HCT116 (cell line): ENCODE data around the gene THBD. TPM values are rescaled to one million over a fixed set of nuclear protein-coding genes. Genes with fewer than 3 reads are reported as not detected.

Source experiments
- ATAC-seq: fragments of 200-7000 bp; cut with Tn5 transposase; 2 replicates; pipeline ENCODE4 v1.9.1; 2020; ENCODE audit warnings: mild to moderate bottlenecking, moderate library complexity
- BruUV-seq: library from RNA; stranded (reverse); fragments of 400-500 nt; replicated peaks from 2 replicates; lab custom pipeline; 2021; lab: Mats Ljungman, UMichigan
- CTCF ChIA-PET: fragments of 300-600 bp; sonication (Branson Sonifier 250); formaldehyde crosslinking; loops from one replicate; lab custom pipeline; 2021; ENCODE audit warnings: antibody characterized with exemption; lab: Charles Lee
- POLR2A ChIA-PET: fragments of 300-600, 350-600 bp; sonication (Branson Sonifier 250); formaldehyde crosslinking; loops from one replicate; lab custom pipeline; 2021; ENCODE audit warnings: antibody characterized with exemption; lab: Charles Lee
- RAD21 ChIA-PET, 2 experiments: fragments of 300-600 bp; sonication (Branson Sonifier 250); formaldehyde crosslinking; loops; one replicate each; lab custom pipeline; 2023; ENCODE audit warnings: low total read pairs in 2 of 2; ENCODE audit not compliant: uncharacterized antibody in 2 of 2, unreplicated experiment in 2 of 2, low non-redundant PET in 1 of 2; lab: Charles Lee
- DNase-seq: peaks from one replicate; pipeline ENCODE4 v3.0.0-alpha.2; 2010; ENCODE audit warnings: low read depth, low spot score
- H2AFZ ChIP-seq: fragments of 200-600 bp; shearing (Covaris generic), sonication (generic); 2 replicates; pipeline ENCODE4 v1.6.1; 2017; ENCODE audit warnings: low read depth, mixed run types, mixed read lengths, antibody characterized with exemption, low read length; ENCODE audit not compliant: poor library complexity, severe bottlenecking
- H3K27ac ChIP-seq: 2 replicates; pipeline ENCODE4 v1.5.1; 2012; ENCODE audit warnings: low read depth, low read length
- H3K27me3 ChIP-seq: fragments of 200-600 bp; sonication (generic); 2 replicates; pipeline ENCODE4 v1.6.1; 2016; ENCODE audit warnings: mixed run types, low read length, mixed read lengths; ENCODE audit not compliant: insufficient read depth
- H3K36me3 ChIP-seq, 2 experiments: fragments of 200-500 bp in 1 of 2; fragments of 200-600 bp in 1 of 2; sonication (Bioruptor generic) in 1 of 2; sonication (generic) in 1 of 2; 2 replicates each; pipeline versions ENCODE4 v1.5.1 to v1.6.1; 2014 to 2016; ENCODE audit warnings: low read length in 2 of 2, inconsistent platforms in 1 of 2, mixed read lengths in 1 of 2, mixed run types in 1 of 2; ENCODE audit not compliant: insufficient read depth in 2 of 2, control insufficient read depth in 1 of 2
- H3K4me1 ChIP-seq, 2 experiments: fragments of 200-600 bp in 1 of 2; sonication (generic) in 1 of 2; 2 replicates each; pipeline versions ENCODE4 v1.5.1 to v1.6.1; 2012 to 2017; ENCODE audit warnings: low read length in 2 of 2, inconsistent platforms in 1 of 2, mild to moderate bottlenecking in 1 of 2, mixed read lengths in 1 of 2, mixed run types in 1 of 2, moderate library complexity in 1 of 2; ENCODE audit not compliant: insufficient read depth in 2 of 2, control insufficient read depth in 1 of 2
- H3K4me2 ChIP-seq: fragments of 200-600 bp; sonication (generic); 2 replicates; pipeline ENCODE4 v1.6.1; 2017; ENCODE audit warnings: mixed run types, low read length, mixed read lengths
- H3K4me3 ChIP-seq, 2 experiments: fragments of 200-600 bp in 1 of 2; sonication (generic) in 1 of 2; replicated peaks in 1 of 2; 2 replicates each; pipeline ENCODE4 v1.5.1; 2011 to 2016; ENCODE audit warnings: low read length in 2 of 2, control low read depth in 1 of 2, low read depth in 1 of 2, mild to moderate bottlenecking in 1 of 2, mixed read lengths in 1 of 2, mixed run types in 1 of 2
- H3K79me2 ChIP-seq: fragments of 200-600 bp; sonication (generic); 2 replicates; pipeline ENCODE4 v1.6.1; 2017; ENCODE audit warnings: mild to moderate bottlenecking, mixed run types, low read length, moderate library complexity, mixed read lengths; ENCODE audit not compliant: insufficient read depth
- H3K9ac ChIP-seq: fragments of 200-600 bp; sonication (generic); 2 replicates; pipeline ENCODE4 v1.6.1; 2016; ENCODE audit warnings: low read length, mixed read lengths
- H3K9me2 ChIP-seq: fragments of 200-600 bp; sonication (generic), shearing (Covaris generic); 2 replicates; pipeline ENCODE4 v1.6.1; 2017; ENCODE audit warnings: mixed run types, mild to moderate bottlenecking, moderate library complexity; ENCODE audit not compliant: insufficient read depth
- H3K9me3 ChIP-seq, 2 experiments: fragments of 200-500 bp in 1 of 2; fragments of 200-600 bp in 1 of 2; sonication (Bioruptor generic) in 1 of 2; sonication (generic) in 1 of 2; 2 replicates each; pipeline ENCODE4 v1.6.1; 2014 to 2017; ENCODE audit warnings: low read length in 2 of 2, mixed read lengths in 2 of 2, inconsistent platforms in 1 of 2, low read depth in 1 of 2, mild to moderate bottlenecking in 1 of 2, mixed run types in 1 of 2, moderate library complexity in 1 of 2; ENCODE audit not compliant: control insufficient read depth in 1 of 2, insufficient read depth in 1 of 2
- H4K20me1 ChIP-seq: fragments of 200-600 bp; sonication (generic), shearing (Covaris generic); 2 replicates; pipeline ENCODE4 v1.6.1; 2017; ENCODE audit warnings: mixed run types, mild to moderate bottlenecking, moderate library complexity; ENCODE audit not compliant: insufficient read depth
- CEBPB ChIP-seq: IDR thresholded peaks from 2 replicates; pipeline ENCODE4 v1.6.1; 2012; ENCODE audit warnings: low read depth
- ELF1 ChIP-seq: IDR thresholded peaks from 2 replicates; pipeline ENCODE4 v1.6.1; 2012; ENCODE audit warnings: low read depth, borderline replicate concordance
- JUND ChIP-seq: IDR thresholded peaks from 2 replicates; pipeline ENCODE4 v1.6.1; 2012
- MAX ChIP-seq: IDR thresholded peaks from 2 replicates; pipeline ENCODE4 v1.6.1; 2012
- RAD21 ChIP-seq: IDR thresholded peaks from 2 replicates; pipeline ENCODE4 v1.6.1; 2012; ENCODE audit warnings: low read depth, mild to moderate bottlenecking
- YY1 ChIP-seq: IDR thresholded peaks from 2 replicates; pipeline ENCODE4 v1.6.1; 2011; ENCODE audit warnings: low read length, low read depth, moderate library complexity, mild to moderate bottlenecking; ENCODE audit not compliant: insufficient replicate concordance; ENCODE audit errors: extremely low read depth
- ZFX ChIP-seq: fragments of 450-650 bp; IDR thresholded peaks from 2 replicates; pipeline ENCODE4 v1.6.1; 2017
- ZNF274 ChIP-seq: fragments of 200-500 bp; sonication (Bioruptor generic); IDR thresholded peaks from 2 replicates; pipeline ENCODE4 v1.6.1; 2014; ENCODE audit warnings: mild to moderate bottlenecking, low read depth, low read length, inconsistent platforms
- intact Hi-C: fragments of 100-400 bp; cut with micrococcal nuclease; formaldehyde crosslinking; loops from 2 replicates; pipeline ENCODE4 v1.10.0; 2022
- total RNA-seq: library from RNA; stranded (reverse); gene quantifications from one replicate; pipeline ENCODE4 v1.2.1, GENCODE V29; 2021; ENCODE audit not compliant: unreplicated experiment
- TF ChIP-seq, protein P1 (sequence below), 3 experiments: fragments of 200-600 bp in 1 of 3; sonication (generic) in 1 of 3; IDR thresholded peaks in 2 of 3; conservative IDR thresholded peaks in 1 of 3; 2 replicates each; pipeline ENCODE4 v1.5.1; 2012 to 2017; ENCODE audit warnings: low read depth in 2 of 3, low read length in 2 of 3, antibody characterized with exemption in 1 of 3, borderline replicate concordance in 1 of 3, control low read depth in 1 of 3, mild to moderate bottlenecking in 1 of 3, mixed read lengths in 1 of 3, mixed run types in 1 of 3, moderate library complexity in 1 of 3; ENCODE audit not compliant: insufficient read depth in 1 of 3
- TF ChIP-seq, protein P2 (sequence below): IDR thresholded peaks from 2 replicates; pipeline ENCODE4 v1.6.1; 2012; ENCODE audit warnings: low read depth

THBD gene
- total RNA-seq, 1 experiment from 2014 or later, result 0.39 TPM

- no peak overlapping the region for H3K9ac ChIP-seq
- H4K20me1 ChIP-seq, result no peaks in the 10 kb centered on the region
- intact Hi-C loops, result no loop called here
- ChIA-PET POLR2A (no interaction called here), RAD21 (no interaction called here), CTCF (no interaction called here)
- H3K4me1 ChIP-seq, result no peaks in the 10 kb centered on the region
- H3K4me2 ChIP-seq, result no peak overlapping the region
- no TSS peak for BruUV-seq
- no peaks in the 10 kb centered on the region for H3K27me3 ChIP-seq
- no peaks in the 10 kb centered on the region for H3K36me3 ChIP-seq
- H2AFZ ChIP-seq, result no peak overlapping the region
- no peaks in the 10 kb centered on the region for H3K79me2 ChIP-seq
- no peak overlapping the region for H3K4me3 ChIP-seq
- TF ChIP-seq MAX, result no peak
- no peak for TF ChIP-seq YY1
- TF ChIP-seq, protein P1, sequence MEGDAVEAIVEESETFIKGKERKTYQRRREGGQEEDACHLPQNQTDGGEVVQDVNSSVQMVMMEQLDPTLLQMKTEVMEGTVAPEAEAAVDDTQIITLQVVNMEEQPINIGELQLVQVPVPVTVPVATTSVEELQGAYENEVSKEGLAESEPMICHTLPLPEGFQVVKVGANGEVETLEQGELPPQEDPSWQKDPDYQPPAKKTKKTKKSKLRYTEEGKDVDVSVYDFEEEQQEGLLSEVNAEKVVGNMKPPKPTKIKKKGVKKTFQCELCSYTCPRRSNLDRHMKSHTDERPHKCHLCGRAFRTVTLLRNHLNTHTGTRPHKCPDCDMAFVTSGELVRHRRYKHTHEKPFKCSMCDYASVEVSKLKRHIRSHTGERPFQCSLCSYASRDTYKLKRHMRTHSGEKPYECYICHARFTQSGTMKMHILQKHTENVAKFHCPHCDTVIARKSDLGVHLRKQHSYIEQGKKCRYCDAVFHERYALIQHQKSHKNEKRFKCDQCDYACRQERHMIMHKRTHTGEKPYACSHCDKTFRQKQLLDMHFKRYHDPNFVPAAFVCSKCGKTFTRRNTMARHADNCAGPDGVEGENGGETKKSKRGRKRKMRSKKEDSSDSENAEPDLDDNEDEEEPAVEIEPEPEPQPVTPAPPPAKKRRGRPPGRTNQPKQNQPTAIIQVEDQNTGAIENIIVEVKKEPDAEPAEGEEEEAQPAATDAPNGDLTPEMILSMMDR (IDR thresholded peaks at IDR 0.05 in 2 of 3, conservative IDR thresholded peaks at IDR 0.05 in 1 of 3; ENCODE audit: borderline replicate concordance in 1 of 3, insufficient read depth in 1 of 3, low read depth in 2 of 3, low read length in 2 of 3), result no peak
- TF ChIP-seq CEBPB, result no peak
- TF ChIP-seq, protein P2, sequence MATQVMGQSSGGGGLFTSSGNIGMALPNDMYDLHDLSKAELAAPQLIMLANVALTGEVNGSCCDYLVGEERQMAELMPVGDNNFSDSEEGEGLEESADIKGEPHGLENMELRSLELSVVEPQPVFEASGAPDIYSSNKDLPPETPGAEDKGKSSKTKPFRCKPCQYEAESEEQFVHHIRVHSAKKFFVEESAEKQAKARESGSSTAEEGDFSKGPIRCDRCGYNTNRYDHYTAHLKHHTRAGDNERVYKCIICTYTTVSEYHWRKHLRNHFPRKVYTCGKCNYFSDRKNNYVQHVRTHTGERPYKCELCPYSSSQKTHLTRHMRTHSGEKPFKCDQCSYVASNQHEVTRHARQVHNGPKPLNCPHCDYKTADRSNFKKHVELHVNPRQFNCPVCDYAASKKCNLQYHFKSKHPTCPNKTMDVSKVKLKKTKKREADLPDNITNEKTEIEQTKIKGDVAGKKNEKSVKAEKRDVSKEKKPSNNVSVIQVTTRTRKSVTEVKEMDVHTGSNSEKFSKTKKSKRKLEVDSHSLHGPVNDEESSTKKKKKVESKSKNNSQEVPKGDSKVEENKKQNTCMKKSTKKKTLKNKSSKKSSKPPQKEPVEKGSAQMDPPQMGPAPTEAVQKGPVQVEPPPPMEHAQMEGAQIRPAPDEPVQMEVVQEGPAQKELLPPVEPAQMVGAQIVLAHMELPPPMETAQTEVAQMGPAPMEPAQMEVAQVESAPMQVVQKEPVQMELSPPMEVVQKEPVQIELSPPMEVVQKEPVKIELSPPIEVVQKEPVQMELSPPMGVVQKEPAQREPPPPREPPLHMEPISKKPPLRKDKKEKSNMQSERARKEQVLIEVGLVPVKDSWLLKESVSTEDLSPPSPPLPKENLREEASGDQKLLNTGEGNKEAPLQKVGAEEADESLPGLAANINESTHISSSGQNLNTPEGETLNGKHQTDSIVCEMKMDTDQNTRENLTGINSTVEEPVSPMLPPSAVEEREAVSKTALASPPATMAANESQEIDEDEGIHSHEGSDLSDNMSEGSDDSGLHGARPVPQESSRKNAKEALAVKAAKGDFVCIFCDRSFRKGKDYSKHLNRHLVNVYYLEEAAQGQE, result no peak
- TF ChIP-seq ELF1, result no peak
- no peak for TF ChIP-seq ZNF274
- no peak for TF ChIP-seq ZFX
- no peak for TF ChIP-seq RAD21
- TF ChIP-seq JUND, result no peak
- TF ChIP-seq, all 23 proteins: peak for 0
- H3K9me2 ChIP-seq, result no peaks in the 10 kb centered on the region
- H3K27ac ChIP-seq, result no peak overlapping the region
- no peak for DNase-seq
- ATAC-seq, result no peak
- no peaks in the 10 kb centered on the region for H3K9me3 ChIP-seq
Measured at GRCh38 chr20:23069108-23069507, 19.6 kb upstream of the THBD start.
